ENCODE measurements around the gene TF.

- no peak for TF ChIP-seq YY1 (IDR thresholded peaks at IDR 0.05; ENCODE audit: insufficient read depth, insufficient read length)
- TF ChIP-seq ZNF274 (IDR thresholded peaks at IDR 0.05; ENCODE audit: low read depth, low read length) = no peak
Observed at GRCh38 chr3:133803469-133803868, 57.3 kb downstream of the TF start.
